Skin of body (tissue), 2 donors: ENCODE data around the gene NEDD9. TPM values are rescaled to one million over a fixed set of nuclear protein-coding genes. Genes with fewer than 3 reads are reported as not detected.

ENCODE experiments used
- DNase-seq: peaks from one replicate; lab custom pipeline; 2025; lab: John Stamatoyannopoulos, UW
- total RNA-seq: library from RNA; depleted of rRNA; stranded (reverse); fragments of >200 nt; gene quantifications from one replicate; pipeline ENCODE4 v1.2.3, GENCODE V29; 2014

Gene NEDD9
- total RNA-seq, 1 donor from 2014 or later = 49.7 TPM

DNA sequence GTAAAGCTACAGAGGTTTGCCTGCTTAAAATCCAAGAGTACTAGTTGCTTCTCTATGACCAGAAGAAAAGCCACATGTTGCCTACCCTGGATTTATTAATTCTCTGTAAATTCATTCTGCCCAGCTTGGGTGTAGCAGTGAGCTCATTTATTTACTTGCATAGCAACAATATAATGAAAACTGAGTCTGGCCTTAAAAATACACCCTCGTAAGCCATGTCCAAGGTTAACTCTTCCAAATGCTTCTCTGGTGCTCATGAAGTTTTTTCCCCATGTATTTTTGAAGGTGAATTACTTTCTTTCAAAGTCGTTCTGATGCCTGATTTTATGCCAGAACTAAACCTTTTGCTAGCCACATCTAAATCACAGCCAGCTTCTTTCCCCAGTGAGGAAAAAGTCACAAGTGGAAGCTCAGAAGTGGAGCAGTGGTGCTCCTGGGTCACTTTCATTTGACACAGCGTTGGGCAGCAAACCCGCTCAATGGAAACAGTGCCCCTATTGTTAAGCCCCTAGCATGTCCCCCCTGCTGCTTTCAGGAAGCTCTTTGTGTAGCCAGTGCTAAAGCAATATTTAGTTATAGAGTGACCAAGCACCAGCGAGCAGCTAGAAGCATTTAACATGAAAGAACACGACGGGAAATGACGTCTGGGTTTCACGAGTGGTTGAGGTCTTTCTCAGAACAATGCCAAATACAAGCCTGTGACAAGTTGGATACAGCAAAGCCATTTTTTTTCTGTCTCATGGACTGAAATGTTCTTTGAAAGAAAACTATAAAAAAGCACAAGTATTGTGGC is 29.8 kb downstream of the NEDD9 start:
- DNase-seq = peak; percentile 51

DNA sequence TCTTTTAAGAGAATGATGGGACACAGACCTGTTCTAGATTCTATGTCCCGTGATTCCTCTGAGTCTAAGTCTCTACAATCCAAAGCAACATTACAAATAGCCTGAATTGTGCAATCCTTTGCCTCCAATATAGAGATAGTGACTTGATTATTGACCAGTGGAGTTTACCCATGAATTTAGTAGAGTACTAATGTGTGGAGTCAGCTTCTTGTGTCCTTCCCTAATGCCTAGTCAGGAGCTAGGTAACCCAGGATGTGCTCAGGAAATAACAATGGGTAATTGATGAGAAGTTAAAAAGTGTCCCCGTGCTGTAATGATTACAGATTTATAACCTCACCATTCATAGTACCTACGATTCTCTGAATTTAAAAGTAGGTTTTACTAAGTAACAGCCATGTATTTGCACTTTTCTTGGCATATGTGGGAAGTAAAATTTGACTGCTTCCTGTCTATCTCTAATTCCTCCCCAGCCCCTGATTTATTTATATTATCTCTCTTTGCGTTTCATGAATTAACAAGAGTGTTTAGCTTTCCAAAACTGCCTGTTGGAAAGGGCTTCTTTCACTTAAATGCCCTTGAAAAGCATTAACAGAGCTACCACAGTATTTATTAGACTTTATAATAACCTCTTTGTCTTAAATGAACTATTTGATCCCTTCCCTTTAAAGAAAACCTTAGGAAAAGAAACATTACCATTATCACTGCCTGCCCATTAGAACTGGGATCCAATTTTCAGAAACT is 30.5 kb downstream of the NEDD9 start:
- no peak for DNase-seq

DNA sequence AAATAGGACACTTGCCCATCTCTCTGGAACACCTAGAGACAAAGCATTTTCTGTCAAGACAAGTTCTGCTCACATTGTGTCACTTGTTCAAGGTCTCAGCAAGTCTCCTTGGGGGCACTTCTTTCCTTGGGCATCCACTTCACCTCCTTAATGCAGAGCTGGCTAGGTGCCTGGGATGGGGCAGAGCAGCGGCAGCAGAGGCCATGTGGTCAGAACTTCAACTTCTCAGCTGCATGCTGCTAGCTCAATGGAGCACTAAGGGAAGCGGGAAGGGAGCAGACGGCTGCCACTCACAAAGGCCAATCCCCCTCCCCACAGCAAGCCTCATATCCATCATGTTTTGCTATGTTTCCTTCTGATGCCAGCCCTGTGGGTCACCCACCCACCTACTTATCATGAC is 31.5 kb downstream of the NEDD9 start:
- no peak for DNase-seq

- no peak for DNase-seq
Measured at GRCh38 chr6:11200356-11200755, 32.1 kb downstream of the NEDD9 start.

- no peak for DNase-seq
Measured at GRCh38 chr6:11198663-11199603, 33.5 kb downstream of the NEDD9 start.

DNA sequence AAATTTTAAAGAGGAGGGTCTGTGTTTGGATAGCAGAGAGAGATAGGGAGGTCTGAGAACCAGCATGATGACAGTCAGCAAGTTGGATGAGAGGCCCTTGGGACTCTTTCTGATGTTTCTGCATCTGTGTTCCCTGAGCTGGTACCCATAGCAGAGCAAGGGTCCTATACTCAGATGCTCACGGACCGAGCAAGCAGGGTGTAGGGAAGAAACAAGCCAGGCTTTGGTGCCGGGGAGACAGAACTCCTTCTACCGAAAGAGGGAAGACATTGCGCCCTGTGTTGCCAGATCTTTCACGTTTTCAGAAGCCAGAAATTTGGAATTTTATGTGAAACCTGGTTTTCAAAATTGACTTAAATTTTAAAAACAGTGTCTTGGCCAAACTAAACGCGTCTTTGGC is 34.6 kb downstream of the NEDD9 start:
- DNase-seq = no peak

DNA sequence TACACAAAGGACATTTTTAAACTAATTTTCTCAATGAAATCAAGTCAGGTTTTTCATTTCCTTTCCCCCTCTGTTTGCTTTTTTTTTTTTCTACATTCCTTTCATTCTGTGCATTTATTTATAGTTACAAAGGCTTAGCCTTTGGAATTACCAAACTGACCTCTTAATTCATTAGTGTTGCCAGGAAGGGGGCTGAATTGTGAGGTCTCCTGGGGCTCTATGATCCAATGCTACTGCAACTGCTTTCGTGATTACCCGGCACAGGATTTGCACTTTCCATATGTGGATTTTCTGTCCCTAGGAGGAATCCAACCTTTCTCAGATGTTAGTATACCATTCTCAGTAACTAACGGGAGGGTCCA is 35.3 kb downstream of the NEDD9 start:
- peak; percentile 49 for DNase-seq

DNA sequence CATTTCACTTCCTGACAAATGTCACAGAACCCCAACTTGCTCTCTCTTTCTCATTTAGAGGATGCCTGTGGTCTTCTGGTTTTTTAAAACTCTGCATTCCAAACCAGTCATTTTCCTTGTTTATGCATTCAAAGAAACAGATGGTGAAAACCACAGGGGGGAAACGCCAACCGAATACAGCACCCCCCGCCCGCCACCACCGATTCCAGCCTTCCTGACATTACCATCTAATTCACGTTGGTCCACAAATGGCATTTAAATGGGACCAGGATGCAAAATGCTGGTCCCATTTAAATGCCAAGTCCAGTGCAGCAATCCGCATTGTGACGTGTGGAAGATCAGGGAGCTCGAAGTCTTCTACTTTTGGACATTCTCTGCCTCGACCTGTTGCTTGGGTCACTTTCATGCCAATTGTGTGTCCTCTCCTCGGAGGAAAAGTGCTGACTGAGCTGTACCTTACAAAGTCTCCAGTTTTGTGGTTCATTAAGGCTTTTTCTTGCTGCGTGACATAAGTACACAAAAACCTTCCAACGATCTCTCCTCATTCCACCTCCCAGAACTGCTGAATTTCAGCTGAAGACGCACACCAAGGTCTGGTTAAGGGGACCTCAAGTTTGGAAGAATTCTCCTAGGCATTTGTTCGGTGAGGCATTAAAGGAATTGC is 35.8 kb downstream of the NEDD9 start:
- DNase-seq = peak; percentile 23

GRCh38 chr6:11194356-11195218 is 37.9 kb downstream of the NEDD9 start:
- DNase-seq = no peak

- no peak for DNase-seq
Measured at GRCh38 chr6:11193434-11193833, 39.0 kb downstream of the NEDD9 start.

DNA sequence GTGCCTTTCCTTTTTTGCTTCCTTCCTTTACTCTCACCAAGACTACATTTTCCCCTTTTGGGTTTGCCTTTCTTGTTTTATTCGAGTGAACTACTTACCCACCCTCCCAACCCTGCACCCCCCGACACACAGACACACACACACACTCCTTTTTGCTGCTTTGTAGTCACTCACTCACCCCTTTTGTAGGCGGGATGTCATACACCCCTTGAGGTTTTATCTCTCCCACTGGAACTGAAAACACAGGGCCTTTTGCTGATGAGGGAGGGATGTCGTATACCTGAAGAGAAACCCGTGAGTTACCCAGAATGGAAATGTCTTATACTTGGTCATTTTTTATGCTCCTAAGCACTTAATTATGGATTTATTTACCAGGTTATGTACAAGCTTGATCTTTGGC is 40.3 kb downstream of the NEDD9 start:
- DNase-seq = no peak

GRCh38 chr6:11190625-11191245 is 41.7 kb downstream of the NEDD9 start:
- DNase-seq = no peak

DNA sequence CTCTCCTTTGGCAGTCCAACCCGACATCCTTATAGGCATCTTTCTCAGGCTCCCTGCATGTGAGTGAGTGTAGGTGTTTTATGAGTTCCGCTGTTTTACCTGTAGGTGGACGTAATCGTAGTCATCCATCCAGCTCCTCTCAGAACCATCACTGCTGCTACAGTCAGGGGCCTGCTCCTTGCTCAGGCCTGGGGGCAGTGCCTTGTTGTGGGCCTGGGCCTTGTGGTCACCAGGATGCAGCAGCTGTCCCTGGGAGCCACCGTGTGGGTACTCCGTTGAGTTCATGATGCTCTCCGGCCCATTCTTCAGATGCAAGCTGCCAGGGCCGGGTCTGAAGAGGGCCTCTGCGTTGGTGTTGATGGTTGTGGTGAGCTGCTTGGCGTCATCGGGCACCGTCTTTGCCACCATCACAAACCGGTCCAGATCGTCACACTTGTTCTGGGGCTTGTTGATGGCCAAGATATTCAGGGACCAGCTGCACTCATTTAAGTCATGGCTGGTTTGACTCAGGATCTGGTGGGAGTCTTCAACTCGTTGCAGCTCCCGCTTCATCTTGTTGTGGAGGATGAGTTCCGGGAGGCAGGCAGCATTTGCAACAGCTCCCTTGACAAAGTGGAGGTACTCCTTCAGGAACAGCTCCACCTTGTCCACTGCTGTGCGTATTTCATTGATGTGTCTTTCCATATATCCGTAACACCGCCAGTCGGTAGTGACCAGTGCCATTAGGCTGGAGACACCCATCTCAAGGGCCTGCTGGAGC is 42.4 kb downstream of the NEDD9 start:
- no peak for DNase-seq

DNA sequence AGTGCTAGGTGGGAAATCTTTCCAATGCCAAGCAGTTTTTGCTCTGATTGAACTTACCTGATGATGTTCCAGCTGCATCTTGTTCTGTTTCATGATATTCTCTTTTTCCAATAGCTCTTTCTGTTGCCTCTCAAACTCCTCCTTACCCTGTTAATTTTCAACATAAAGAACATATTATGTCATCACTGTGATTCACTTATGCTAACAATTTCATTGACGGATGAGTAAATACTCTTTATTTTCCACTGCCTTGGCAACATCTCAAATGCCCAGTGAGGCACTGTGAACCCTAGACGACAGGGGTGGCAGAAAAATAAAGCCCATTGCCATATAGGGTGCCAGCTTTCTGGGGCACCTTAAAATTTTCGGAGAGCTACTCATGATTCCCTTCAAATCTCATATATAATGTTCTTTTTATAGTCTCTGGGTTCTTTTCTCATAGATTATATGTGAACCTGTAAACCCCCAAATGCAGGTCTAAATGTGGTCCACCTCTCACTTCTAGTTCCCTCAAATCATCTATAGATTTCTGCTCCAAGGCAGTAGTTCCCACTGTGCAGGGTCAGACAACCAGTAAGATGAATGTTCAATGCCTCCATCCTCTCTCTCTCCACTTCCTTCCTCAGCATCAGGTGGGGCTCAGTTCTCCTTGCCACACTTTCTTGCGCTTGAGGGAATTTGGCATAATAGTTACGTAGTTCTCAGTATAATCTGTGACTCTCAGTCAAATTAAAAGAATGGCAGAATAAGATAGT is 44.1 kb downstream of the NEDD9 start:
- no peak for DNase-seq

DNA sequence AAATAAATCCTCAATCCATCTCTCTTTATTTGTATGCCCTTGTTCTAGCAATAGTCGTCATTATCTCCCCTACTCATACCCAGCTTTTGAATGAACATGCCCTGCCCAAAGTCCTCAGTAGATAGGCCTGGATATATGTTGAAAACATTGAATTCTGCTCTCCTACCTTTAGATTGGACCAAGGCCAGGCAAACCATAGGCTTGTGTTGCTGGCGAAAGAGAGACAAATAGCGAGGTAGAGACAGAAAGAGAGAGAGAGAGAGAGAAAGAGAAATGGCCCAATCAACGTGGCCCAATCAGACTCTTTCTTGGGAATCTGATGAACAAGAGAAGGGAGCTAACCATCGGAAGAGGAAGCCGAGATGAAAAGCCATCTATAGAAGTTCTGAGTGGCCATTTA is 45.2 kb downstream of the NEDD9 start:
- DNase-seq = no peak

DNA sequence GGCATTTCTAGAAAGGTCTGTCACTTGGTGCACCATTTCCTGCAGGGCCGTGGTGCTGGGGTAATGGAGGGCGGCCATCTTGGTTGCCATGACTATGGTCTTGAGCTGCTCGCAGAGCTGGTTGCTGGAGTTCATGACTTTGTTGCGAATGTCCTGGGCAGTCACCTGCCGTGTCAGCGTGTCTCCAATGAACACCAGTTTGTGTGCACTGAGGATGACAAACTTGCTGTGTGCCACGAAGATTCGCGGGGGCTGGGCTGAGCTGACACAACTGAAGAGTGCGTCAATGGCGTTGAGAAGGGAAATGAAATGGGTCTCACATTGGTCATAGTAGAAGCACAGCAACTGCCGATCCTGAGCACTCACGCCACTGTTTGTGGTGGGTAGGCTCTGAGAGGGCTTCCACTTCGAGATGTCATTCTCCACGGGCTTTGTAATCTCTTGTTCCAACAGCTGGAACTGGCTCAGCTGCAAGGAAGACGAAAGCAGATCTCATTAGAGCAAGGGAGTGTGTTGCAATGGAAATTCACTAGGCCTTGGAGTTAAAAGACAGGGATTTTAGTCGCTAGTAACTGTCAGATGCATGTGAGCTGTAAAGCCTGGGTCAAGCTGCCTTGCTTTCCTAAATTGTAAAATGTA is 47.1 kb downstream of the NEDD9 start:
- DNase-seq = no peak

- no peak for DNase-seq
Measured at GRCh38 chr6:11183761-11184362, 48.6 kb downstream of the NEDD9 start.
